Astrocyte of the spinal cord (primary cell): ENCODE results near the gene TRAPPC4.
"Not testable (repeated sequence)": the region's sequence is repeated elsewhere in the genome, so short reads cannot be mapped to it uniquely, and the experiment has no call there.

Source experiments
- DNase-seq: peaks from one replicate; pipeline ENCODE4 v3.0.0; 2011; ENCODE audit warnings: low read depth, low spot score
- H3K4me3 ChIP-seq: 2 replicates; pipeline ENCODE4 v1.5.1; 2011; ENCODE audit warnings: low read depth, mild to moderate bottlenecking, low read length, moderate library complexity
- in situ Hi-C: cut with HindIII; loops from 2 replicates; pipeline ENCODE4 v1.10.0; 2017; ENCODE audit warnings: low sequenced_read_pairs
- TF ChIP-seq, protein P1 (sequence below): IDR thresholded peaks from 2 replicates; pipeline ENCODE4 v1.5.1; 2012; ENCODE audit warnings: low read depth, mild to moderate bottlenecking, low read length, inconsistent platforms

TRAPPC4 gene

DNA sequence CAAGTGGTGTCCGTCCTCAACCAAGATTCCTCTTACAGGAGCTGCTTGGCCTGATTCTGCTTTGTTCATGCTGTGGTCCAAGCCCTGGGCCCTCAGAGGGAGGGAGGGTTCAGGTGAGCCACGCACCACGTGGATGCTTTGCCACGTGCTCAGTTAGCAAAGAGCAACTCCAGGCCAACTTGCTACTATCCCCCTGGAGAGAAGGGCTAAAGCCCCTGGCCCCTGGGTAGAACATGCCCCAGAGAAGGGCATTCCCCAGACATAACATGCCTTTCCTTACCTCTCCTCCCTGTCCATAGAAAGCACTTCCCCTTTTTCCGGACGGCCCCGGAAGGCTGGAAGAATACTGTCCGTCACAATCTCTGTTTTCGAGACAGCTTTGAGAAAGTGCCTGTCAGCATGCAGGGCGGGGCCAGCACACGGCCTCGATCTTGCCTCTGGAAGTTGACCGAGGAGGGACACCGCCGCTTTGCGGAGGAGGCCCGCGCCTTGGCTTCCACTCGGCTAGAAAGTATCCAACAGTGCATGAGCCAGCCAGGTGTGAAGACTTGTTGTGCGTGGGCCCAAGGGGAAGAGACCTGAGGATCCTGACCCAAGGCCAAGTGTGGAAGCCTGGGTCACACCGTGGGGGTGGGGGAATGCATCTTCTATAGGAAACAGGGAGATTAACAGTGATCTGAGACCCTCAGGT, 38.2 kb upstream of the TRAPPC4 start:
- in situ Hi-C loops, result no loop called here
- TF ChIP-seq, protein P1, sequence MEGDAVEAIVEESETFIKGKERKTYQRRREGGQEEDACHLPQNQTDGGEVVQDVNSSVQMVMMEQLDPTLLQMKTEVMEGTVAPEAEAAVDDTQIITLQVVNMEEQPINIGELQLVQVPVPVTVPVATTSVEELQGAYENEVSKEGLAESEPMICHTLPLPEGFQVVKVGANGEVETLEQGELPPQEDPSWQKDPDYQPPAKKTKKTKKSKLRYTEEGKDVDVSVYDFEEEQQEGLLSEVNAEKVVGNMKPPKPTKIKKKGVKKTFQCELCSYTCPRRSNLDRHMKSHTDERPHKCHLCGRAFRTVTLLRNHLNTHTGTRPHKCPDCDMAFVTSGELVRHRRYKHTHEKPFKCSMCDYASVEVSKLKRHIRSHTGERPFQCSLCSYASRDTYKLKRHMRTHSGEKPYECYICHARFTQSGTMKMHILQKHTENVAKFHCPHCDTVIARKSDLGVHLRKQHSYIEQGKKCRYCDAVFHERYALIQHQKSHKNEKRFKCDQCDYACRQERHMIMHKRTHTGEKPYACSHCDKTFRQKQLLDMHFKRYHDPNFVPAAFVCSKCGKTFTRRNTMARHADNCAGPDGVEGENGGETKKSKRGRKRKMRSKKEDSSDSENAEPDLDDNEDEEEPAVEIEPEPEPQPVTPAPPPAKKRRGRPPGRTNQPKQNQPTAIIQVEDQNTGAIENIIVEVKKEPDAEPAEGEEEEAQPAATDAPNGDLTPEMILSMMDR, result no peak
- DNase-seq, result no peak
- H3K4me3 ChIP-seq, result no peak overlapping the region

DNA sequence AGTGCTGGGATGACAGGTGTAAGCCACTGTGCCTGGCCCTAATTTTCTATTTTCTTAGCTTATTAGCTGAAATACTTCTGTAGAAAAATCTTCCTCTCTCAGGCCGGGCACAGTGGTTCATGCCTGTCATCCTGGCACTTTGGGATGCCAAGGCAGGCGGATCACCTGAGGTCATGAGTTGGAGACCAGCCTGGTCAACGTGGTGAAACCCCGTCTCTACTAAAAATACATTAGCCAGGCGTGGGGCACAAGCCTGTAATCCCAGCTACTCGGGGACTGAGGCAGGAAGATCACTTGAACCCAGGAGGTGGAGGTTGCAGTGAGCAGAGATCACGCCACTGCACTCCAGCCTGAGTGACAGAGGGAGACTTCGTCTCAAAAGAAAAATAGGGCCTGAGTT, 34.2 kb upstream of the TRAPPC4 start:
- in situ Hi-C loops, H3K4me3 ChIP-seq, DNase-seq: not testable (repeated sequence)

DNA sequence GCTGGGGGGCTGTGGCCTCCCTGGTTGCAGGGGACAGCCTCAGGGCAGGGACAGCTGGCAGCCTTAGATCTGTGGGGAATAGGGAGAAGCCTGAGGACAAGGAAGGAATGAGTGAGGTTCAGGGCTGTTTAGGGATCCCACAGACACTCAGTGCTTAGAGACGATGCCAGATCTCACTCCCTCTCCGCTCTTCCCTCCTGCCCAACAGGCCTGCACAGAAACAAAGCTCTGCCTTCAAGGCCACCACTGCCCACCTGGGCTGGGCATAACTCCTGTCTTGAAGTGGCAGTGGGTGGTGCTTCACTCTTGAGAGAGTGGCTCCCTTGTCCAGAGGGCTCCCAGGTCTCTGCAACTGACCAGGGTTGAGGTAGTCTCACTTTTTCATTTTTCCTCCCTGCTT, 33.7 kb upstream of the TRAPPC4 start:
- DNase-seq, result no peak
- TF ChIP-seq, protein P1, result no peak
- in situ Hi-C loops, result no loop called here
- no peak overlapping the region for H3K4me3 ChIP-seq

DNA sequence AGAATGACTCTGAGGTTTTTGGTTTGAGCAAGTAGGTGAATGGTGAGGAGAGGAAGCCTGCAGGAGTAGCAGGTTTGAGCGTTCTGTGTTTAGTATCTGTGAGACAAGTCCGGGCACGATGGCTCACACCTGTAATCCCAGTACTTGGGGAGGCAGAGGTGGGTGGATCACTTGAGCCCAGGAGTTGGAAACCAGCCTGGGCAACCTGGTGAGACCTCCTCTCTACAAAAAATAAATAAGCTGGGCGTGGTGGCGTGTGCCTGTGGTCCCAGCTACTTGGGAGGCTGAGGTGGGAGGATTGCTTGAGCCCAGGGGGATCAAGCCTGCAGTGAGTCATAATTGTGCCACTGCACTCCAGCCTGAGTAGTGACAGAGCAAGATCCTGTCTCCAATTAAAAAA, 30.3 kb upstream of the TRAPPC4 start:
- DNase-seq, result no peak
- no peak overlapping the region for H3K4me3 ChIP-seq
- in situ Hi-C loops, result no loop called here
- TF ChIP-seq, protein P1, result no peak

DNA sequence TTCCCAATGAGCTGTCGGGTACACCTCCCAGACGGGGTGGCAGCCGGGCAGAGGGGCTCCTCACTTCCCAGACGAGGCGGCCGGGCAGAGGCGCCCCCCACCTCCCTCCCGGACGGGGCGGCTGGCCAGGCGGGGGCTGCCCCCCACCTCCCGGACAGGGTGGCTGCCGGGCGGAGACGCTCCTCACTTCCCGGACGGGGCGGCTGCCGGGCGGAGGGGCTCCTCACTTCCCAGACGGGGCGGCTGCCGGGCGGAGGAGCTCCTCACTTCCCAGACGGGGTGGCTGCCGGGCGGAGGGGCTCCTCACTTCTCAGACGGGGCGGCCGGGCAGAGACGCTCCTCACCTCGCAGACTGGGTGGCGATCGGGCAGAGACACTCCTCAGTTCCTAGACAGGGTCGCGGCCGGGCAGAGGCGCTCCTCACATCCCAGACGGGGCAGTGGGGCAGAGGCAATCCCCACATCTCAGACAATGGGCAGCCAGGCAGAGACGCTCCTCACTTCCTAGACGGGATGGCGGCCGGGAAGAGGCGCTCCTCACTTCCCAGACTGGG, 27.0 kb upstream of the TRAPPC4 start:
- DNase-seq, in situ Hi-C loops, H3K4me3 ChIP-seq: not testable (repeated sequence)

DNA sequence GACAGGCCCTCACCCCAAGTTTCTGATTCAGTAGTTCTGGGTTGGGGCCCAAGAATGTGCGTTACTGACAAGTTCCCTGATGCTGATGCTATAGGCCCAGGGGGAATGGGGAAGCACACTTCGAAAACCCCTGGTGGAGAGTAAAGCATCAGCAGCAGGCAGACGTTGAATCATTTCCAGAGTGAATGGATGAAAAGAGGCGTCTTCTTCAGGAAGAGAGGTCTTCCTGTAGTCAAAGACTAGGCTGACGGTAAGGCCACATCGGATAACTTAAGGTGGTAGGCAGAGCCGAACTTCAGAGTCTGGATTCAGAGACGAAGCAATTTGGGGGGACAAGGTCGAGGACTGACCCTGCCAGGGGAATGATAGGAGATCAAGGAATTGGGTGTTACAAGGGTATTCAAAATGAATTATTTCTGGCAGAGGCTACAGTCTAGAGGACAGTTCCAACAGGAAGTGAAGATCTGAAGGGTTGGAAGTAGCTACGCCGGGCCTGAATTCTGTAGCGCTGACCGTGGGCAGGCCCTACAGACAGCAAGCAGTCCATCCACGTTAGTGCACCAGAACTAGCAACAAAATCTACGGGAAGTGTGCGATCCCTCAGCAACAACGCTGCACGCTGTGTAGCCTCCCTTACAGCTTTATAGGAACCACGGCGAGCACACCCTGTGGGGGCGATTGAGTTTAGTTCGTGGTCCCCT, 21.5 kb upstream of the TRAPPC4 start:
- in situ Hi-C loops, result no loop called here
- DNase-seq, result peak; percentile 17
- TF ChIP-seq, protein P1, result peak; percentile 32
- peak overlapping the region; percentile 67 for H3K4me3 ChIP-seq

DNA sequence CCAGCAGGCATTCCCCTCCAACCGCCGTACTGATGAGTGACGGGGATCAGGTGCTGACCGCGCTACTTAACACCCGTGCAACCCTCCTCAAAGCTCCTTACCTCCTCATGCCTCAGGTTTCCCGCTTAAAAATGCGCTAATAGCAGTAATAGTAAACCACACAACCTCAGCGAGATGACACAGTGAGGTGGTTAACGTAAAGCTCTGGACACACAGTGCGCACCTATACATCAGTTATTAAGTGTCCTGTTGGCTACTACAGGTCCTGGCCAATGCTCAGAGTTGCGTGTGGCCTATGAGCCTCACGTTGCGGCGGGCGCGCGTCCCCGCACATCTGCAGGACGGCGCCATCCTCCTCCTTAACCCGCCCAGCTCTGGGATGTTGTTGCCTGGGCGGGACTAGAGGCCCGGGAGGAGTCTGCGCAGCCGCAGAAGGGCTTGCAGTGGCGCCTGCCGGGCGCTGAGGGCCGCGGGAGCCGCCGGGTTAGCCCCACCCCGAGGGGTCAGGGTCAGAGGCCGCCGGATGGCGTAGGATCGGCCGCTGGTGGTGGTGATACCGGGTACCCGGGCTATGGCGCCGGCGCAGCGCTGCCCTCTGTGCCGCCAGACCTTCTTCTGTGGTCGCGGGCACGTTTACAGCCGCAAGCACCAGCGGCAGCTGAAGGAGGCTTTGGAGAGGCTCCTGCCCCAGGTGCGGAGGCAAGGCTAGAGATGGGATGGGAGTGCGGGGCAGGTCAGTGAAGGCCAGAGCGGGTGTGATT, 20.8 kb upstream of the TRAPPC4 start, which contains the start of gene CENATAC:
Gene CENATAC (plus strand): TSS at position 512 of the 761 bp plus-strand sequence. CDS start 60 bp downstream, at position 572.
- H3K4me3 ChIP-seq, result peak within 1 kb of the TSS; percentile 67
- peak; percentile 86 for DNase-seq
- TF ChIP-seq, protein P1, result no peak
- in situ Hi-C loops, result no loop called here
